GM12873 (cell line): Measurements from ENCODE around the gene DAD1.
A peak's percentile ranks its signal among the peaks of the same experiment; 100 is the strongest.

Experiments
- TF ChIP-seq, protein P1 (sequence below): IDR thresholded peaks from 2 replicates; pipeline ENCODE4 v1.5.1; 2012; ENCODE audit warnings: low read depth, mild to moderate bottlenecking, moderate library complexity, low read length, control low read depth; ENCODE audit not compliant: insufficient read depth; ENCODE audit errors: missing control alignments

The DAD1 gene

DNA sequence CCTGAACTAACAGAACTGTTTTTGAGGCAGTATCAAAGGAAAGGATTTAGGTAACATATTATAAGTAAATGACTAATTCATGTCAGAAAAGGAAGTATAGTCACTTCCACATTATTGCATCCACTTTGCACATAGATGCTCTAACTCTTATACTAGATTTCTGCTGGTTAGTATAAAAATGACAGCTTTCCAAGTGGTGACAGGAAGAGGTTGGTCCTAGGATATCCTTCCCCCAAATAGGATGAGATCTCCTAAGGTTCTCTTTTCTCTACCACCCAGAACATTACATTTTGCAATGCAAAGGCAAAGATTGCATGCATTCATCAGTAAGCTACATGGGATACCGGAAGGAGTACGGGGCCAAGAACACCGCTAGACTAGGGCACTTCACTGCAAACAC is 15.2 kb downstream of the DAD1 start:
- TF ChIP-seq, protein P1, sequence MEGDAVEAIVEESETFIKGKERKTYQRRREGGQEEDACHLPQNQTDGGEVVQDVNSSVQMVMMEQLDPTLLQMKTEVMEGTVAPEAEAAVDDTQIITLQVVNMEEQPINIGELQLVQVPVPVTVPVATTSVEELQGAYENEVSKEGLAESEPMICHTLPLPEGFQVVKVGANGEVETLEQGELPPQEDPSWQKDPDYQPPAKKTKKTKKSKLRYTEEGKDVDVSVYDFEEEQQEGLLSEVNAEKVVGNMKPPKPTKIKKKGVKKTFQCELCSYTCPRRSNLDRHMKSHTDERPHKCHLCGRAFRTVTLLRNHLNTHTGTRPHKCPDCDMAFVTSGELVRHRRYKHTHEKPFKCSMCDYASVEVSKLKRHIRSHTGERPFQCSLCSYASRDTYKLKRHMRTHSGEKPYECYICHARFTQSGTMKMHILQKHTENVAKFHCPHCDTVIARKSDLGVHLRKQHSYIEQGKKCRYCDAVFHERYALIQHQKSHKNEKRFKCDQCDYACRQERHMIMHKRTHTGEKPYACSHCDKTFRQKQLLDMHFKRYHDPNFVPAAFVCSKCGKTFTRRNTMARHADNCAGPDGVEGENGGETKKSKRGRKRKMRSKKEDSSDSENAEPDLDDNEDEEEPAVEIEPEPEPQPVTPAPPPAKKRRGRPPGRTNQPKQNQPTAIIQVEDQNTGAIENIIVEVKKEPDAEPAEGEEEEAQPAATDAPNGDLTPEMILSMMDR = no peak

DNA sequence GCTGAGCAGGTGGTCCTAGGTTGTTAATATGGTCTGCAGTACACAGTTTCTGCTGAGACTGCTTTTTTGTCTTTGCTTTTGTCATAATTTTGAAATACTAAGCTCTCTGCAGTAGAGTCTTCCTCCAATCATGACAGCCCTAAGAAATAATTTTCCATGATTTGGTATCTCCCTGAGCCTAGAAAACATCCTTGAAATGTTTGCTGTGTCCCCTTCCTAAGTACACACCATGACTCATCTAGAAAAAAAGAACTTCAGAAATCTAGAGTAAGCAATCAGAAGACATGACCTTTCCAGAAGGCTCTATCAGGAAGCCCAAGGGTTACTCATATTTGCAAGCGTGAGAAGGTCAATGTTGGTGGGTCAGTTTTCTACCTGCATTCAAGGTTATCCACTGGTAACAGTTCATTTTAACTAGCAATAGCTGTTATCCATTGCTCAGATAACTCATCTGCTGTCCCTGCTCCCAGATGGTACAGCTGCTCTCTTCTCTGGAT is 16.4 kb downstream of the DAD1 start:
- TF ChIP-seq, protein P1 = no peak

DNA sequence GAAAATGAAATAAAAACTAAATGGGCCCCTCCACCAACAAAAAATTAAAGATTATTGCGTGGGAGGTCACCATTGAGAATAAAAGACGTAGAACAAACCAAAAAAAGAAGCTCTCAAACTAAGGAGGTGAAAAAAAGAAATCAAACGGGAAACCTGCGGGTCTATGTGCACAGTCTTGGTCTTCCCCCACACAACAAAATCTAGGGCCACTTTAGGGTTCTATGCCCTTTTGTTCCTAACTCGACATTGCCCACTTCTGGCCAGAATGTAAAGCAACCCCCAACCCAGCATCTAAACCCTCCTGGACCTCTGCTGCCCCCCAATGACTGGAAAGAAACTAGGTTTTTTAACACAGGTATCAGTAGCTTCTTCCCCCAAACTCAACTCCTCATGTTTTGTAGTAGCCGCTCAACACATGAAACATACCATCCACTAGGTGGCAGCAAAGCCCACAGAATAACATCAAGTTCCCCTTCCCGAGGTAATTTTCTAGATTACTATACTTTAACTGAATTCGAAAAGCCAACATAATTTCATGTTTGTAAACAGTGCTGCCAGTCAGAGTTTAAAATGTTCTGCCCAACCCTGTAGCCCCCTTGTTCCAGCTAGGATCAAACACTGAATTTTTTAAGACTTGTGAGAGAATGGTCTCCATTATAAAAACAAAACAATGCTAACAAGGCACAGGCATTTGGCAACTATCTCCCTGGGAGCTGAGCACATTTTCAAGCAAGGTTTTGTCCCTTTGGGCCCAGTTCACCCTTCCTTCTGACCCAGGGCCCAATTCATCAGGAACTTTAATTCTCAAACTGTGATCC is 18.7 kb downstream of the DAD1 start:
- TF ChIP-seq, protein P1 = peak; percentile 98

DNA sequence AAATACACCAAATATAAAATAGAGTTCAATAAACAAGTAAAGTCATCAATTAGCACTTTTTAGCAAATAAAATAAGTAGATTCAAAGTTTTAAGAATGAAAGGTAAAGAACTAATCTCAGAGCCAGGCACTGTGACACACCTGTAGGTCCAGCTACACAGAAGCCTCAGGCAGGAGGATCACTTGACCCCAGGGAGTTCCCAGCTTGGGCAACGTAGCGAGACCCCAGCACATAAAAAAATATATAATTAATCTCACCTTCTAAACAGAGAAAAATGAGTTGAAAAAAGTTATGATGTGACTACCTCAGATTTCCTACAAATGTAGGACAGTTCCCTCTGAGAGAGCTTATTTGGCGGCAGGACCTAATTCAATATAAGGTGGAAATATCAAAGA is 19.3 kb downstream of the DAD1 start:
- TF ChIP-seq, protein P1 = no peak

DNA sequence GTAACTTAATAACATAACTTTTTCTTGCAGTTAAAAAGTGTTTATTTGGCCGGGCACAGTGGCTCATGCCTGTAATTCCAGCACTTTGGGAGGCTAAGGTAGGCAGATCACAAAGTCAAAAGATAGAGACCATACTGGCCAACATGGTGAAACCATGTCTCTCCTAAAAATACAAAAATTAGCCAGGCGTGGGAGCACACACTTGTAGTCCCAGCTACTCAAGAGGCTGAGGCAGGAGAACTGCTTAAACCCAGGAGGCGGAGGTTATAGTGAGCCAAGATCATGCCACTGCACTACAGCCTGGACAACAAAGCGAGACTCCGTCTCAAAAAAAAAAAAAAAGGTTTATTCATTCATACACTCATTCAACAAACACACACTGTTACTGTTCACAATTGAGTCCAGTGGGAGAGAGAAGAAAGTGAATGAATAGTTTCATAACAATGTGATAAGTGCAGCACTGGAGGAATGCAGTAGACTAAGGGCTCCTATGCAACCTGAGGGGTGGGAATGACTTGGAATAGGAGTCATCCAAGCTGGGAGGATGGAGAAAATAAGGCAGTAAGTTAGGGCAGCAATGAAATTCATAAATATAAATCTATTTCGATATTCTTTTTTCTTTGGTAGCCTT is 19.8 kb downstream of the DAD1 start:
- TF ChIP-seq, protein P1 = no peak

DNA sequence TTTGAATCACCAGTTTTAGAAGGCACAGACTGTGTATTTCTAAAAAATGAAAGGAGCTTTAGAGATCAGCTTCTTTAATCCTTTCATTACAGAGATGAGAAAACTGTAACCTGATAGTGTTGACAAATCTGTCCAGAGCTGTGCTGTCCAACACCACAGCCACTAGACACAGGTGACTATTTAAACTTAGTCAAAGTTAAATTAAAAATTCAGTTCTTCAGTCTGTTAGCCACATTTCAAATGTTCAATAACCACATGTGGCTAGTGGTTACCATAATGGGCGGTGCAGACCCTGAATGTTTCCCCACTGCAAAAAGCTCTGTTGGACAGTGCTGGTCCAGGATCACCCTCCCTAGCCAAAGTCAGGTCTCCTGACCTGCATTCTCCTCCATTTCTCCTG is 21.6 kb downstream of the DAD1 start:
- TF ChIP-seq, protein P1 = no peak

DNA sequence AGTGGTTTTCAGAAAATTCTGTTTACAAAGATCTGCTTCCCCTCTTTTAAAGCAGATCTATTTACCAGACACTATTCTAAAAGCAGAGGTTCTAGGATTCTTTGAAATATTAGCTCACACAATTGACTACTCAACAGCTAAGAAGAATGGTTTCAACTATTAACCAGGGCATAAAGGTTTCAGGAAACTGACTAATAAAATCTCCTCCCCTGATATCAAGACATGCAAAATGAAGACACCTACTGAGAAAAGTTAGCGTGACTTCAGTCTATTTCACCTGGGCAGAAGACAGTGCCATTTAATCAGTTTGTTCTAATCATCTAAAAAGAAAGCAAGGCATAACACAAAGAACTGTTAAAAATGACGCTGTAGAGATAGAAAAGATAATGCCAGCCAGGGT is 22.2 kb downstream of the DAD1 start:
- TF ChIP-seq, protein P1 = no peak
